Measurements from ENCODE around the gene BHLHE40. TPM values are rescaled to one million over a fixed set of nuclear protein-coding genes. Genes with fewer than 3 reads are reported as not detected.
A peak's percentile ranks its signal among the peaks of the same experiment; 100 is the strongest.

Gene BHLHE40
- total and polyA plus RNA-seq, 2 of the 13 experiments (the other 11 are each of a cell fraction or from before 2014, with no cell fraction given), result 1.8 to 51.0 TPM

DNA sequence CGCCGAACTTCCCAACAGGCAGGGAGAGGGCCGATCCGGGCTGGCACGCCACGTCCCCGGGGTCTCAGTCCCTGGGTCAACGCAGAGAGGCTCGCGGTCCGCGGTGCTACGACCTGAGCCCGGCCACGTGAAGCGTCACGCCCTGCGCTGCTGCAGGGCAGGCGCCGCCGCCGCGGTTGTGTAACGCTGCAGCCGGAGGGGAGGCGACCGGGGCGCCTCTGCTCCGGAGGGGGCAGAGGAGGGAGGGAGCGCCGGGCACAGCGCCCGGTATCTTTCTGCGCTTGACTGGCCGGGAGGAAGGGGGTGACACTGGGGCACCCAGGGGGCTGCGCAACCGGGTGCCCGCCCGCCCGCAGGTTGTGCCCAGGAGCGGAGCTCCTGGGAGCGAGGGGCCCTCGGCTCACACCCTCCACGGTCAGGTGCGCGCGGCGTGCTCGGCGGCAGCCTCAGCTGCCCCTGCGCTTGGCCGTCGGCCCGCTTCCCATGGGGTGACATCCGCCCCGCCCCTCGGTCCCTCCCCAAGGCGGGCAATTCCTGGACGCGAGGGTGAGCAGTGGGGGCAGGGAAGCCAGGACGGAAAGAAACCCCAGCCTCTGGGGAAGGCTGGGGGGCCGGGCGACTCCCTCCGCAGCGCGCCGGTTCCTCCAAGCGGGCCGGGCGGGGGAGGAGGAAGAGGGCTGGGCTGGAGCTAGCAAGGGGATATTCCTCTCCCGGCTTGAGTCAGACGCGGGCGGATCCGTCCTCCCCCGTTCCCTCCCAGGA, 852 bp upstream of the BHLHE40 start (continued):
- TF ChIP-seq ATF1 (CRISPR knock-in tag; IDR thresholded peaks at IDR 0.05), result no peak
- peak; percentile 89; the same call in 1 of the 2 replicates for TF ChIP-seq ZNF780A (CRISPR knock-in tag; IDR thresholded peaks at IDR 0.05)
- TF ChIP-seq, protein P1, sequence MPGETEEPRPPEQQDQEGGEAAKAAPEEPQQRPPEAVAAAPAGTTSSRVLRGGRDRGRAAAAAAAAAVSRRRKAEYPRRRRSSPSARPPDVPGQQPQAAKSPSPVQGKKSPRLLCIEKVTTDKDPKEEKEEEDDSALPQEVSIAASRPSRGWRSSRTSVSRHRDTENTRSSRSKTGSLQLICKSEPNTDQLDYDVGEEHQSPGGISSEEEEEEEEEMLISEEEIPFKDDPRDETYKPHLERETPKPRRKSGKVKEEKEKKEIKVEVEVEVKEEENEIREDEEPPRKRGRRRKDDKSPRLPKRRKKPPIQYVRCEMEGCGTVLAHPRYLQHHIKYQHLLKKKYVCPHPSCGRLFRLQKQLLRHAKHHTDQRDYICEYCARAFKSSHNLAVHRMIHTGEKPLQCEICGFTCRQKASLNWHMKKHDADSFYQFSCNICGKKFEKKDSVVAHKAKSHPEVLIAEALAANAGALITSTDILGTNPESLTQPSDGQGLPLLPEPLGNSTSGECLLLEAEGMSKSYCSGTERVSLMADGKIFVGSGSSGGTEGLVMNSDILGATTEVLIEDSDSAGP (CRISPR knock-in tag; IDR thresholded peaks at IDR 0.05; ENCODE audit: borderline replicate concordance), result peak; percentile 90
- TF ChIP-seq HOXD1 (CRISPR knock-in tag; IDR thresholded peaks at IDR 0.05), result peak; percentile 79; the same call in 1 of the 2 replicates
- 0 out of 2 replicates have a peak, but pooled peaks have one; percentile 67 for TF ChIP-seq ZNF354B (CRISPR knock-in tag; IDR thresholded peaks at IDR 0.05)
- TF ChIP-seq, protein P2, sequence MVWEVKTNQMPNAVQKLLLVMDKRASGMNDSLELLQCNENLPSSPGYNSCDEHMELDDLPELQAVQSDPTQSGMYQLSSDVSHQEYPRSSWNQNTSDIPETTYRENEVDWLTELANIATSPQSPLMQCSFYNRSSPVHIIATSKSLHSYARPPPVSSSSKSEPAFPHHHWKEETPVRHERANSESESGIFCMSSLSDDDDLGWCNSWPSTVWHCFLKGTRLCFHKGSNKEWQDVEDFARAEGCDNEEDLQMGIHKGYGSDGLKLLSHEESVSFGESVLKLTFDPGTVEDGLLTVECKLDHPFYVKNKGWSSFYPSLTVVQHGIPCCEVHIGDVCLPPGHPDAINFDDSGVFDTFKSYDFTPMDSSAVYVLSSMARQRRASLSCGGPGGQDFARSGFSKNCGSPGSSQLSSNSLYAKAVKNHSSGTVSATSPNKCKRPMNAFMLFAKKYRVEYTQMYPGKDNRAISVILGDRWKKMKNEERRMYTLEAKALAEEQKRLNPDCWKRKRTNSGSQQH (CRISPR knock-in tag; IDR thresholded peaks at IDR 0.05; ENCODE audit: low read depth), result peak; percentile 89; the same call in 1 of the 2 replicates
- TF ChIP-seq, protein P3, sequence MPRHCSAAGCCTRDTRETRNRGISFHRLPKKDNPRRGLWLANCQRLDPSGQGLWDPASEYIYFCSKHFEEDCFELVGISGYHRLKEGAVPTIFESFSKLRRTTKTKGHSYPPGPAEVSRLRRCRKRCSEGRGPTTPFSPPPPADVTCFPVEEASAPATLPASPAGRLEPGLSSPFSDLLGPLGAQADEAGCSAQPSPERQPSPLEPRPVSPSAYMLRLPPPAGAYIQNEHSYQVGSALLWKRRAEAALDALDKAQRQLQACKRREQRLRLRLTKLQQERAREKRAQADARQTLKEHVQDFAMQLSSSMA (CRISPR knock-in tag; IDR thresholded peaks at IDR 0.05), result peak; percentile 91
- TF ChIP-seq MEIS1 (CRISPR knock-in tag; IDR thresholded peaks at IDR 0.05; ENCODE audit: borderline replicate concordance), result peak; percentile 87
- 0 out of 2 replicates have a peak, but pooled peaks have one; percentile 27 for TF ChIP-seq GPN1 (CRISPR knock-in tag; IDR thresholded peaks at IDR 0.05; ENCODE audit: borderline replicate concordance)
- TF ChIP-seq CBX5 (CRISPR knock-in tag; IDR thresholded peaks at IDR 0.05; ENCODE audit: borderline replicate concordance), result no peak; the same call in 1 of the 2 replicates
- TF ChIP-seq SMAD3 (CRISPR knock-in tag; IDR thresholded peaks at IDR 0.05), result peak; percentile 74; the same call in 1 of the 2 replicates
- no peak for TF ChIP-seq TBL1XR1 (IDR thresholded peaks at IDR 0.05; ENCODE audit: borderline replicate concordance, low read length, partially characterized antibody)
- TF ChIP-seq, protein P4, sequence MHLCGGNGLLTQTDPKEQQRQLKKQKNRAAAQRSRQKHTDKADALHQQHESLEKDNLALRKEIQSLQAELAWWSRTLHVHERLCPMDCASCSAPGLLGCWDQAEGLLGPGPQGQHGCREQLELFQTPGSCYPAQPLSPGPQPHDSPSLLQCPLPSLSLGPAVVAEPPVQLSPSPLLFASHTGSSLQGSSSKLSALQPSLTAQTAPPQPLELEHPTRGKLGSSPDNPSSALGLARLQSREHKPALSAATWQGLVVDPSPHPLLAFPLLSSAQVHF (CRISPR knock-in tag; IDR thresholded peaks at IDR 0.05), result peak; percentile 93; the same call in 1 of the 2 replicates
- TF ChIP-seq, protein P5, sequence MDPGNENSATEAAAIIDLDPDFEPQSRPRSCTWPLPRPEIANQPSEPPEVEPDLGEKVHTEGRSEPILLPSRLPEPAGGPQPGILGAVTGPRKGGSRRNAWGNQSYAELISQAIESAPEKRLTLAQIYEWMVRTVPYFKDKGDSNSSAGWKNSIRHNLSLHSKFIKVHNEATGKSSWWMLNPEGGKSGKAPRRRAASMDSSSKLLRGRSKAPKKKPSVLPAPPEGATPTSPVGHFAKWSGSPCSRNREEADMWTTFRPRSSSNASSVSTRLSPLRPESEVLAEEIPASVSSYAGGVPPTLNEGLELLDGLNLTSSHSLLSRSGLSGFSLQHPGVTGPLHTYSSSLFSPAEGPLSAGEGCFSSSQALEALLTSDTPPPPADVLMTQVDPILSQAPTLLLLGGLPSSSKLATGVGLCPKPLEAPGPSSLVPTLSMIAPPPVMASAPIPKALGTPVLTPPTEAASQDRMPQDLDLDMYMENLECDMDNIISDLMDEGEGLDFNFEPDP (CRISPR knock-in tag; conservative IDR thresholded peaks at IDR 0.05), result 0 out of 2 replicates have a peak, but pooled peaks have one; percentile 68
- TF ChIP-seq, protein P6, sequence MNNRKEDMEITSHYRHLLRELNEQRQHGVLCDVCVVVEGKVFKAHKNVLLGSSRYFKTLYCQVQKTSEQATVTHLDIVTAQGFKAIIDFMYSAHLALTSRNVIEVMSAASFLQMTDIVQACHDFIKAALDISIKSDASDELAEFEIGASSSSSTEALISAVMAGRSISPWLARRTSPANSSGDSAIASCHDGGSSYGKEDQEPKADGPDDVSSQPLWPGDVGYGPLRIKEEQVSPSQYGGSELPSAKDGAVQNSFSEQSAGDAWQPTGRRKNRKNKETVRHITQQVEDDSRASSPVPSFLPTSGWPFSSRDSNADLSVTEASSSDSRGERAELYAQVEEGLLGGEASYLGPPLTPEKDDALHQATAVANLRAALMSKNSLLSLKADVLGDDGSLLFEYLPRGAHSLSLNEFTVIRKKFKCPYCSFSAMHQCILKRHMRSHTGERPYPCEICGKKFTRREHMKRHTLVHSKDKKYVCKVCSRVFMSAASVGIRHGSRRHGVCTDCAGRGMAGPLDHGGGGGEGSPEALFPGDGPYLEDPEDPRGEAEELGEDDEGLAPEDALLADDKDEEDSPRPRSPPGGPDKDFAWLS (CRISPR knock-in tag; IDR thresholded peaks at IDR 0.05; ENCODE audit: borderline replicate concordance), result peak; percentile 91; the same call in 1 of the 2 replicates
- TF ChIP-seq ZFP1 (CRISPR knock-in tag; IDR thresholded peaks at IDR 0.05), result peak; percentile 64; the same call in 1 of the 2 replicates
